ENCODE measurements around the gene GRIN1.

Gene GRIN1

DNA sequence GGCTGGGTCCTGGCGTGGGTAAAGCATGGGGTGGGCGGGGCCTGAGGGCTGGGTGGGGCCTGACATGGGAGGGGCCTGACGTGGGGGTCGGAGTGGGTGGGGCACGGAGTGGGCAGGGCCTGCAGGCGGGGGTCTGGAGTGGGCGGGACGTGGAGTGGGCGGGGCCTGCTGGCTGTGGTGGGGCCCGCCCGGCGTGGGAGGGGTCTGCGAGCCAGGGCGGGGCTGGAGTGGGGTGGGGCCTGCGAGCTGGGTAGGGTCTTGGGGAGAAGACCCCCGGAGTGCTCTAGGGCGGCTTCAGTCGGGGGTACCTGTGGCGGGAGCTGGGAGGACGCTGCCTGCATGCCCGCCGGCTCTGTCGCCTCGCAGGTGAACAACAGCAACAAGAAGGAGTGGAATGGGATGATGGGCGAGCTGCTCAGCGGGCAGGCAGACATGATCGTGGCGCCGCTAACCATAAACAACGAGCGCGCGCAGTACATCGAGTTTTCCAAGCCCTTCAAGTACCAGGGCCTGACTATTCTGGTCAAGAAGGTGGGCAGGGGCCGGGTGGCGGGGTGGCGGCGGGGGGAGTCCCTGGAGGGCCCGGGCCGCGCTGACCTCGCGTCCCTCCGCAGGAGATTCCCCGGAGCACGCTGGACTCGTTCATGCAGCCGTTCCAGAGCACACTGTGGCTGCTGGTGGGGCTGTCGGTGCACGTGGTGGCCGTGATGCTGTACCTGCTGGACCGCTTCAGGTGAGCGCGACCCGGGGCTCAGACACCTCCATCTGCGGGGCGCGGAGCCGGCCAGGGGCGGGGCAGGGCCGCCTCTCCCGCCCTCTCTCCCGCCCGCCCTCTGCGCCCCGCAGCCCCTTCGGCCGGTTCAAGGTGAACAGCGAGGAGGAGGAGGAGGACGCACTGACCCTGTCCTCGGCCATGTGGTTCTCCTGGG lies 22.9 kb downstream of the GRIN1 start:
- WGBS, 2 experiments (ENCODE audit: insufficient coverage in 2 of 2): 24% methylated on average over 38 to 55 of the region's 71 CpGs
- no peak overlapping the region for H3K4me3 ChIP-seq (ENCODE audit: extremely low read depth, insufficient read depth, low read length, poor library complexity, severe bottlenecking)
- H3K27ac ChIP-seq (ENCODE audit: low read depth, low read length, severe bottlenecking): no peak overlapping the region
- H3K4me1 ChIP-seq (ENCODE audit: control insufficient read depth, insufficient read depth, low read length, poor library complexity, severe bottlenecking): no peaks in the 10 kb centered on the region
- no peaks in the 10 kb centered on the region for H3K36me3 ChIP-seq (ENCODE audit: control insufficient read depth, insufficient read depth, low read length)
- no peaks in the 10 kb centered on the region for H3K9me3 ChIP-seq (ENCODE audit: control insufficient read depth, low read length)

DNA sequence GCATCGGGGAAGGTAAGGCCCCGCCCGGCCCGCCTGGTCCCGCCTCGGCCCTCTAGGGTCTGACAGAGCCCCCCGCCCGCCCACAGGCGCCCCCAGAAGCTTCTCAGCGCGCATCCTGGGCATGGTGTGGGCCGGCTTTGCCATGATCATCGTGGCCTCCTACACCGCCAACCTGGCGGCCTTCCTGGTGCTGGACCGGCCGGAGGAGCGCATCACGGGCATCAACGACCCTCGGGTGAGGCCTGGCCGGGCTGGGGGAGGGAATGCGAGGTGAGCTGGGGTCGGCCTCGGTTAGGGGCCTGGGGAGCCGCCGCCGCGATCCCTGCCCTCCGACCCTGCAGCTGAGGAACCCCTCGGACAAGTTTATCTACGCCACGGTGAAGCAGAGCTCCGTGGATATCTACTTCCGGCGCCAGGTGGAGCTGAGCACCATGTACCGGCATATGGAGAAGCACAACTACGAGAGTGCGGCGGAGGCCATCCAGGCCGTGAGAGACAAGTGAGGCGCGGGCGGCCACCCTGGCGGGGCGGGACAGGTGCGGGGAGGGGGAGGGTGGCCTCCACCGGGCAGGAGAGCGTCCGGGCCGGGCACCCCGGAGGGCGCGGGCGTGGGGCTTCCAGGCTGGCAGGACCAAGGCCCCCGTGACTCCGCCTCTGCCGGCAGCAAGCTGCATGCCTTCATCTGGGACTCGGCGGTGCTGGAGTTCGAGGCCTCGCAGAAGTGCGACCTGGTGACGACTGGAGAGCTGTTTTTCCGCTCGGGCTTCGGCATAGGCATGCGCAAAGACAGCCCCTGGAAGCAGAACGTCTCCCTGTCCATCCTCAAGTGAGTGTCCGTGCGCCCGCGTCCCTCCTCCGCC lies 23.8 kb downstream of the GRIN1 start:
- Histone ChIP-seq H3K9me3 (ENCODE audit: control insufficient read depth, low read length) (no peaks in the 10 kb centered on the region), H3K4me3 (ENCODE audit: extremely low read depth, insufficient read depth, low read length, poor library complexity, severe bottlenecking) (peak overlapping the region; percentile 24), H3K27ac (ENCODE audit: low read depth, low read length, severe bottlenecking) (no peak overlapping the region), H3K4me1 (ENCODE audit: control insufficient read depth, insufficient read depth, low read length, poor library complexity, severe bottlenecking) (no peaks in the 10 kb centered on the region), H3K36me3 (ENCODE audit: control insufficient read depth, insufficient read depth, low read length) (no peaks in the 10 kb centered on the region)
- 13 to 17% methylated on average over 62 to 64 of the region's 74 CpGs for WGBS, 2 experiments (ENCODE audit: insufficient coverage in 2 of 2)

GRCh38 chr9:137163365-137163715 lies 24.4 kb downstream of the GRIN1 start:
- H3K27ac ChIP-seq (ENCODE audit: low read depth, low read length, severe bottlenecking): no peak overlapping the region
- WGBS, 2 experiments (ENCODE audit: insufficient coverage in 2 of 2): 39 to 54% methylated on average over 16 to 22 of the region's 26 CpGs
- H3K4me1 ChIP-seq (ENCODE audit: control insufficient read depth, insufficient read depth, low read length, poor library complexity, severe bottlenecking): no peaks in the 10 kb centered on the region
- no peaks in the 10 kb centered on the region for H3K36me3 ChIP-seq (ENCODE audit: control insufficient read depth, insufficient read depth, low read length)
- no peaks in the 10 kb centered on the region for H3K9me3 ChIP-seq (ENCODE audit: control insufficient read depth, low read length)
- H3K4me3 ChIP-seq (ENCODE audit: extremely low read depth, insufficient read depth, low read length, poor library complexity, severe bottlenecking): peak overlapping the region; percentile 24

DNA sequence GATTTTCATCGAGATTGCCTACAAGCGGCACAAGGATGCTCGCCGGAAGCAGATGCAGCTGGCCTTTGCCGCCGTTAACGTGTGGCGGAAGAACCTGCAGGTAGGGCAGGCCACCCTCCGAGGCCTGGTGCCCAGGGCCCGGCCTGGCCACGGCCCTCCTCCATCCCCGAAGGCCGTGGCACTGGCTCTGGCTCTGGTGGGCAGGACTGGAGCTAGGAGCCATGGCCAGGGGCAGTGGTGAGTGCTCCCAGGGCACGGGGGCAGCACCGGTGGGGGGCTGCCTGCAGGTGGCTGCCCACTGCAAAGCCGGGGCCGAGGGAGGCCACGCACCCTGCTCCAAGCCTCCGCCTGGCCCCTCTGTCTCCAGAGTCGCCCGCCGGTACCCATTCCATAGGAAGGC lies 24.9 kb downstream of the GRIN1 start:
- no peaks in the 10 kb centered on the region for H3K4me1 ChIP-seq (ENCODE audit: control insufficient read depth, insufficient read depth, low read length, poor library complexity, severe bottlenecking)
- H3K9me3 ChIP-seq (ENCODE audit: control insufficient read depth, low read length): no peaks in the 10 kb centered on the region
- H3K27ac ChIP-seq (ENCODE audit: low read depth, low read length, severe bottlenecking): no peak overlapping the region
- H3K4me3 ChIP-seq (ENCODE audit: extremely low read depth, insufficient read depth, low read length, poor library complexity, severe bottlenecking): no peak overlapping the region
- no peaks in the 10 kb centered on the region for H3K36me3 ChIP-seq (ENCODE audit: control insufficient read depth, insufficient read depth, low read length)
- WGBS, 2 experiments (ENCODE audit: insufficient coverage in 2 of 2): 89 to 91% methylated on average over 22 of the region's 22 CpGs

DNA sequence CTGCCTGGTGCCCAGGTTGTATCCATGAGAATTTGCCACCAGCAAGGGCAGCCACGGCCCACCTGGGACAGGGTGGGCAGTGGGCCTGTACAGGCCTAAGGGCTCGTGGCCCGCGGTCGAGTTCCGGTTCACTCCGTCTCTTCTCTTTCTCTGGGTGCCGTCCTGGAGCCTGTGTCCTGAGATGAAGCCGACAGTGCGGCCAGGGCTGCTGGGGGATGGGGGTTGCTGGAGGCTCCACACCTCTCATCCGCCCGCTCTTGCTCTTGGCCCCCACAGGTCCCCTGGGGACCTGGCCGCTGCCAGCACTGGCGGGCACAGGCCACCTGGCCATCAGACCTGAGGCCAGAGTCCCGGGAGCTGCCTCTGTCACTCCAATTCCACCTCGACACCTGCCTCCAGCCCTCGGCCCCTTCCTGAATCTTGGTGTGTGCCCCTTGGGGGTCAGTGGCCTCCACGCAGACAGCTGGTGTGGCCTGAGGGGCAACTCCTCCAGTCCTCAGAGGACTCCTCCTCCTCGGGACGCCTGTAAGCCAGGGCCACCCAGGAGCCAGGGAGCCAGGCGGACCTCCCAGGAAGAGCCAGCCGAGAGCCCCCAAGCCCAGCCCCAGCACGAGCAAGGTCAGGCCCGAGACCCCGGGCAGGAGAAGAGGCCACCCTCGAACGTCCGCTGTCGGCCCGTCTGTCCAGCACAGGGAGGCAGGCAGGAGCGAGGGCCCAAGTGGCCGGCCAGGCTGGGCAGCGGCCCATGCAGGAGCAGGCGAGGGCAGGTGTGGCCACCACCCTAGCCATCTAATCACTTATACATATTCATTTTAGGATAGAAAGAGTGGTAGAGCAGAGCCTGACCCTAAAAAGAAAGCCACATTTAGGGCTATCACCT lies 25.7 kb downstream of the GRIN1 start:
- Histone ChIP-seq H3K27ac (ENCODE audit: low read depth, low read length, severe bottlenecking) (no peak overlapping the region), H3K36me3 (ENCODE audit: control insufficient read depth, insufficient read depth, low read length) (no peaks in the 10 kb centered on the region), H3K9me3 (ENCODE audit: control insufficient read depth, low read length) (no peaks in the 10 kb centered on the region), H3K4me3 (ENCODE audit: extremely low read depth, insufficient read depth, low read length, poor library complexity, severe bottlenecking) (no peak overlapping the region), H3K4me1 (ENCODE audit: control insufficient read depth, insufficient read depth, low read length, poor library complexity, severe bottlenecking) (no peaks in the 10 kb centered on the region)
- 73 to 82% methylated on average over 18 to 27 of the region's 34 CpGs for WGBS, 2 experiments (ENCODE audit: insufficient coverage in 2 of 2)

DNA sequence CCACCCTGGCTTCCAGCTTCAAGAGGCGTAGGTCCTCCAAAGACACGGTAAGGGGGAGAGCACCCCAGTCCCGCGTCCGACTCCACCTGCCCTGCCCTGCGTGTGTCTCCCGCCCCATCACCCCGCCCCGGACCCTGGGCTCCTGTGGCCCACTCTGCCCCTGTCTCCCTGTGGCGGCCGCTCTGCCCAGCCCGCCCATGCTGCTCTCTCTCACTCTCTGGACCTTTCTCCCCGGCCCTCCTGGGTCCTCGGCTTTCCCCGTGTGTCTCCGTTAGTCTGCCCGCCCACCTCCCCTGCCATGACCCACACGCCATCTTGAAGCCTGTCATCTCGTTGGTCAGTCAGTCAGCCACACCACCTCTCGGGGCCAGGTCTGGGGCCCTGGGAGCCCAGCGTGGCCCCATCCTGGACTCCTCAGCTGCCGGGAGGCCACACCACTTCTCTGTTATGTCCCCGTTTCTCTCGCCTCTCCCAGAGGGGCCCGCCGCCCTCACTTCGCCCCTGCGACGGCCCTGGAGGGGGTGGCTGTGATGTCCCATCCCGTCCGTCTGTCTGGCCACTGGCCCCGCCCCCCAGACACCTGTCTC lies 26.4 kb downstream of the GRIN1 start:
- no peaks in the 10 kb centered on the region for H3K9me3 ChIP-seq (ENCODE audit: control insufficient read depth, low read length)
- WGBS, 2 experiments (ENCODE audit: insufficient coverage in 2 of 2): 85% methylated on average over 28 to 31 of the region's 32 CpGs
- H3K27ac ChIP-seq (ENCODE audit: low read depth, low read length, severe bottlenecking): no peak overlapping the region
- no peaks in the 10 kb centered on the region for H3K4me1 ChIP-seq (ENCODE audit: control insufficient read depth, insufficient read depth, low read length, poor library complexity, severe bottlenecking)
- no peak overlapping the region for H3K4me3 ChIP-seq (ENCODE audit: extremely low read depth, insufficient read depth, low read length, poor library complexity, severe bottlenecking)
- H3K36me3 ChIP-seq (ENCODE audit: control insufficient read depth, insufficient read depth, low read length): no peaks in the 10 kb centered on the region

DNA sequence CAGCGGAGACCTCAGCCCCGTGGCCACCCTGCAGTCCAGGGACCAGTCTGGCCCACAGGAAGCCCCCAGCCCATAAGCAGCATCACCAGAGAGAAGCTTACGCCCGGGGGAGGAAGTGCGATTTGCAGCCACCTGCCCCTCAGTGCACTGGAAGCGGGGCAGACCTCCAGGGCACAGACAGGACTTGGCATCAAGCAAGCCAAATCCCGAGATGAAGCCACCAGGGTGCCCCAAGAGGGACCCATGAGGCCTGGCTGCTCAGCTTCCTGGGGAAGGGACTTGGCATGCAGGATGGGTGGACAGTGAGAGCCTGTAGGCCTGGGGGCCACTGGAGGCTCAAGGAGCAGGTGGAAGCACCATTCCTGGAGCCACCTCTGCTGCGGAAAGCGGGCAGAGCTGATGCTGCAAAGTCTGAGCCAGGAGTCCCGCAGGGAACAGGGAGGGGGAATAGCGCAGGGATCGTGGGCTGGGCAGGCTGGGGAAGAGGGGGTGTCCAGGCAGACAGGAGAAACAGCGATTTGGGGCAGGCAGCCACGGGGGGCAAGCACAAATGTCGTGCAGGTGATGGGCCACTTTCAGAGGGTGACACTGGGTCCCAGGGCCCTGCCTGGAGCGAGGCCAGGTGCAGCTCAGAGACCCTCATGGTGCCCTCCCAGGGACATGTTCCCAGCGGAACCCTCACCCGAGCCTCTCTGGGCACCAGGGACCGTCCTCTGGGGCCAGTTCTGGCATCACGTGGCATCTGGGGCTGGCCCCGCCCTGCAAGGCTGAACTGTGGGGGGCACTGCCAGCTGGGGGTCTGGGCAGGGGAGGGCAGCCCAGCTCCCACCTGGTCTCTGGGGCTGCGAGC lies 27.7 kb downstream of the GRIN1 start:
- Histone ChIP-seq H3K9me3 (ENCODE audit: control insufficient read depth, low read length) (no peaks in the 10 kb centered on the region), H3K4me1 (ENCODE audit: control insufficient read depth, insufficient read depth, low read length, poor library complexity, severe bottlenecking) (no peaks in the 10 kb centered on the region), H3K27ac (ENCODE audit: low read depth, low read length, severe bottlenecking) (no peak overlapping the region), H3K36me3 (ENCODE audit: control insufficient read depth, insufficient read depth, low read length) (no peaks in the 10 kb centered on the region), H3K4me3 (ENCODE audit: extremely low read depth, insufficient read depth, low read length, poor library complexity, severe bottlenecking) (no peak overlapping the region)
- WGBS, 2 experiments (ENCODE audit: insufficient coverage in 2 of 2): 66 to 74% methylated on average over 18 to 19 of the region's 22 CpGs

- no peaks in the 10 kb centered on the region for H3K9me3 ChIP-seq (ENCODE audit: control insufficient read depth, low read length)
- WGBS, 2 experiments (ENCODE audit: insufficient coverage in 2 of 2): 19 to 28% methylated on average over 14 to 30 of the region's 44 CpGs
- no peak overlapping the region for H3K27ac ChIP-seq (ENCODE audit: low read depth, low read length, severe bottlenecking)
- no peaks in the 10 kb centered on the region for H3K4me1 ChIP-seq (ENCODE audit: control insufficient read depth, insufficient read depth, low read length, poor library complexity, severe bottlenecking)
- H3K4me3 ChIP-seq (ENCODE audit: extremely low read depth, insufficient read depth, low read length, poor library complexity, severe bottlenecking): no peak overlapping the region
- H3K36me3 ChIP-seq (ENCODE audit: control insufficient read depth, insufficient read depth, low read length): no peaks in the 10 kb centered on the region
These were observed 28.4 kb downstream of the GRIN1 start for GRCh38 chr9:137167277-137167746.

DNA sequence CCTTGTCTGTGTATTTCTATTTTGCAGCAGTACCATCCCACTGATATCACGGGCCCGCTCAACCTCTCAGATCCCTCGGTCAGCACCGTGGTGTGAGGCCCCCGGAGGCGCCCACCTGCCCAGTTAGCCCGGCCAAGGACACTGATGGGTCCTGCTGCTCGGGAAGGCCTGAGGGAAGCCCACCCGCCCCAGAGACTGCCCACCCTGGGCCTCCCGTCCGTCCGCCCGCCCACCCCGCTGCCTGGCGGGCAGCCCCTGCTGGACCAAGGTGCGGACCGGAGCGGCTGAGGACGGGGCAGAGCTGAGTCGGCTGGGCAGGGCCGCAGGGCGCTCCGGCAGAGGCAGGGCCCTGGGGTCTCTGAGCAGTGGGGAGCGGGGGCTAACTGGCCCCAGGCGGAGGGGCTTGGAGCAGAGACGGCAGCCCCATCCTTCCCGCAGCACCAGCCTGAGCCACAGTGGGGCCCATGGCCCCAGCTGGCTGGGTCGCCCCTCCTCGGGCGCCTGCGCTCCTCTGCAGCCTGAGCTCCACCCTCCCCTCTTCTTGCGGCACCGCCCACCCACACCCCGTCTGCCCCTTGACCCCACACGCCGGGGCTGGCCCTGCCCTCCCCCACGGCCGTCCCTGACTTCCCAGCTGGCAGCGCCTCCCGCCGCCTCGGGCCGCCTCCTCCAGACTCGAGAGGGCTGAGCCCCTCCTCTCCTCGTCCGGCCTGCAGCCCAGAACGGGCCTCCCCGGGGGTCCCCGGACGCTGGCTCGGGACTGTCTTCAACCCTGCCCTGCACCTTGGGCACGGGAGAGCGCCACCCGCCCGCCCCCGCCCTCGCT lies 29.0 kb downstream of the GRIN1 start:
- H3K27ac ChIP-seq (ENCODE audit: low read depth, low read length, severe bottlenecking): no peak overlapping the region
- WGBS, 2 experiments (ENCODE audit: insufficient coverage in 2 of 2): 14 to 15% methylated on average over 29 to 39 of the region's 57 CpGs
- H3K4me1 ChIP-seq (ENCODE audit: control insufficient read depth, insufficient read depth, low read length, poor library complexity, severe bottlenecking): no peaks in the 10 kb centered on the region
- H3K36me3 ChIP-seq (ENCODE audit: control insufficient read depth, insufficient read depth, low read length): no peaks in the 10 kb centered on the region
- no peaks in the 10 kb centered on the region for H3K9me3 ChIP-seq (ENCODE audit: control insufficient read depth, low read length)
- no peak overlapping the region for H3K4me3 ChIP-seq (ENCODE audit: extremely low read depth, insufficient read depth, low read length, poor library complexity, severe bottlenecking)

Data from mesodermal cell (in vitro differentiated cells).